Nucleus accumbens (tissue), 56 donors: ENCODE results near the gene SPTBN4.
"Not testable (repeated sequence)": the region's sequence is repeated elsewhere in the genome, so short reads cannot be mapped to it uniquely, and the experiment has no call there.

ENCODE experiments used
- DNase-seq, 56 donors: peaks; one replicate each; lab custom pipeline; 2025; lab: John Stamatoyannopoulos, UW

Gene SPTBN4

DNA sequence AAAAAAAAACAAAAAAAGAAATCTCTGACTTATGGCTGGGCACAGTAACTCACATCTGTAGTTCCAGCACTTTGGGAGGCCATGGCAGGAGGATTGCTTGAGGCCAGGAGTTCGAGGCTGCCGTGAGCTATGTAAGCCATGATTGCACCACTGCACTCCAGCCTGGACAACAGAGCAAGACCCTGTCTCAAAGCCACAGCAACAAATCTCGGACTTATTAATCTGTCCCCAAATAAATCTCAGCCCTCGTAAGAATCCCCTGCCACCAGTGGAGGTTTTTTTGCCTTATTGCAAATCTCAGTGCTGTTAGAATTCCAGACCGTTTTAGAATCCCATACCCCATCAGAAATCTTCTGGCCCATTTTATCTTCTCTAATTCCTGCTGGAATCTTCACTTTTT is 114.7 kb downstream of the SPTBN4 start:
- DNase-seq: no peak

DNA sequence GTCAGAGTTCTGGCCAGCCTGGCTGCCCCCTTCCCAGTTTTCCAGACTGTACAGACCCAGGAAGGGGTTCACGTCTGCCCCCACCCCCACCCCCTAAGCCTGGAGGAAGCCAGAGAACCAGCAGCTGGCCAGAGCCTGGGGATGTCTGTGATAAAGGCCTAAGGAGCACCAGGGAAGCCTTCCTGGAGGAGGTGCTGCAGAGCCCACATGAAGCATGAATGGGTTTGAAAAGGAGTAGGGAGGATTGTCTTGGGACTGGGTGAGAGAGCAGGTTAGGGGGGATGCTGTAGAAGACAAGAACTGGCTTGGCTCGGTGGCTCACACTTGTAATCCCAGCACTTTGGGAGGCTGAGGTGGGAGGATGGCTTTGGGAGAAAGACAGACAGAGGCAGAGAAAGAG is 115.7 kb downstream of the SPTBN4 start:
- DNase-seq: no peak

DNA sequence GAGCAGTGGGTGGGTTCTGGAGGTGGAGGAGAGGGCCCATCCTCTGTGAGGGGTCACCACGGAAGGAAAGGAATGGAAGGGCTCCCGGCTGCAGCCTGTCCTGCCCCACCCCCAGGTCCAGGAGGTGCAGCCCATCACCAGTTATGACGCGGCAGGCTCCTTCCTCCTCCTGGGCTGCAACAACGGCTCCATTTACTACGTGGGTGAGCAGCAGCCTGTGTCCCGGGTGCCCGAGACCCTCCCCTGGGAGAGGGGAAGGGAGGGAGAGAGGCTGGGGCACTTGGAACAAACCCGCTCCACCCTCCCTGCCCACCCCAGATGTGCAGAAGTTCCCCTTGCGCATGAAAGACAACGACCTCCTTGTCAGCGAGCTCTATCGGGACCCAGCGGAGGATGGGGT is 116.5 kb downstream of the SPTBN4 start:
- DNase-seq: peak in 3 of 56 donors; percentile 10 to 19 (median 12)

DNA sequence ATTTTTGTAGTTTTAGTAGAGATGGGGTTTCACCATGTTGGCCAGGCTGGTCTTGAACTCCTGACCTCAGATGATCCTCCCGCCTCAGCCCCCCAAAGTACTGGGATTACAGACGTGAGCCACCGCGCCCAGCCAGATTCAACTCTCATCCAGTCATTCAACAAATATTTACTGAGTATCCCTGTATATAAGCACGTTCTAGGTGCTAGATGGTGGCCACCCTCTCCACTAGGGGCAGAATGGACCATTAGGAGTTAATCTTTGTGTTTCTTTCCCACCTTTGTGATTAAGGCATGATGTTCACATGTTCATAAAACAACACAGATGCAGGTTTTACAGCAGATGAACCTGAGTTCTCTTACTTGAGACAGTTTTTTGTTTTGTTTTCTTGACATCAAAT is 117.2 kb downstream of the SPTBN4 start:
- DNase-seq: no peak

DNA sequence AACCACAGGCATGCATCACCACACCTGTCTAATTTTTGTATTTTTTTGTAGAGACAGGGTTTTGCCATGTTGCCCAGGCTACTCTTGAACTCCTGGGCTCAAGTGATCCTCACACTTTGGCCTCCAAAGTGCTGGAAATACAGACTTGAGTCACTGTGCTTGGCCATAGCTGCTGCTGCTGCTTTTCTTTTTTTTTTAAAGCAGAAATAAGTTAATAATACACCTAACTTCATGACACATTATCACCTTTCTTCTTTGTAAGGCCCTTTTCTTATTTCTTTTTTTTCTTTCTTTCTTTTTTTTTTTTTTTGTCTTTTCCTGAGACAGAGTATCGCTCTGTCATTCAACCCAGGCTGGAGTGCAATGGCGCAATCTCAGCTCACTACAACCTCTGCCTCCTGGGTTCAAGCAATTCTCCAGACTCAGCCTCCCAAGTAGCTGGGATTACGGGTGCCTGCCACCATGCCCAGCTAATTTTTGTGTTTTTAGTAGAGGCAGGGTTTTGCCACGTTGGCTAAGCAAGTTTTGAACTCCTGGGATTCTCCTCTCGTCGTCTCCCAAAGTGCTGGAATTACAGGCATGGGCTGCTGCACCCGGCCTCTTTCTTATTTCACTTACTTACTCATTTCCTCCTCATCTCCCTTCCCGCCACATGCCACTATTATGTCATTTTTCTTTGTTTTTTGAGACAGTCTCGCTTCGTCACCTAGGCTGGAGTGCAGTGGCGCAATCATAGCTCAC is 118.6 kb downstream of the SPTBN4 start:
- DNase-seq: no peak

DNA sequence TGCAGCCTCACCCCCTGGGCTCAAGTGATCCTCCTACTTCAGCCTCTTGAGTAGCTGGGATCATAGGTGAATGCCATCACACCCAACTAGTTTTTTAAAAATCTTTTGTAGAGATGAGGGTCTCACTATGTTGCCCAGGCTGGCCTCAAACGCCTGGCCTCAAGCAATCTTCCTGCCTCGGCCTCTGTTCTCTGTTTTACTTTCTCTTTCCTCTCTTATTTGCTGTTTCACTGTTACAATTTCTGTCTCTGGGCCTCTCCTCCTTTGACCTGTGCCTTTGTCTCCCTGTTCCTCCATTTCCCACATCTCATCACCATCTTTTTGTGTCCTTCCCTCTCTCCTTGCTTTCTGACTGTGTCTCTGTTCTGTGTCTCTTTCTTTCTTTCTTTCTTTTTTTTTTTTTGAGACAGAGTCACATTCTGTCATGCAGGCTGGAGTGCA is 119.2 kb downstream of the SPTBN4 start:
- DNase-seq: no peak

DNA sequence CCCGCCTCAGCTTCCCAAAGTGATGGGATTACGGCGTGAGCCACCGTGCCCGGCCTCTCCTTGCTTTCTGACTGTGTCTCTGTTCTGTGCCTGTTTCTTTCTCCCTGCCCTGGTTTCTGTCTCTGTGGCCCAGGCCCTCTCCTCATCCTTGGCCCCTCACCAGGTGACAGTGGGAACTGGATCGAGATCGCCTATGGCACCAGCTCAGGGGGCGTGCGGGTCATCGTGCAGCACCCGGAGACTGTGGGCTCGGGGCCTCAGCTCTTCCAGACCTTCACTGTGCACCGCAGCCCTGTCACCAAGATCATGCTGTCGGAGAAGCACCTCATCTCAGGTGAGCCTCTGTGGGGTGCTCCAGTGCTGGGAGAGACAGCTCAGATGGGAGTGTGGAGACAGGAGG is 119.8 kb downstream of the SPTBN4 start:
- DNase-seq: no peak

DNA sequence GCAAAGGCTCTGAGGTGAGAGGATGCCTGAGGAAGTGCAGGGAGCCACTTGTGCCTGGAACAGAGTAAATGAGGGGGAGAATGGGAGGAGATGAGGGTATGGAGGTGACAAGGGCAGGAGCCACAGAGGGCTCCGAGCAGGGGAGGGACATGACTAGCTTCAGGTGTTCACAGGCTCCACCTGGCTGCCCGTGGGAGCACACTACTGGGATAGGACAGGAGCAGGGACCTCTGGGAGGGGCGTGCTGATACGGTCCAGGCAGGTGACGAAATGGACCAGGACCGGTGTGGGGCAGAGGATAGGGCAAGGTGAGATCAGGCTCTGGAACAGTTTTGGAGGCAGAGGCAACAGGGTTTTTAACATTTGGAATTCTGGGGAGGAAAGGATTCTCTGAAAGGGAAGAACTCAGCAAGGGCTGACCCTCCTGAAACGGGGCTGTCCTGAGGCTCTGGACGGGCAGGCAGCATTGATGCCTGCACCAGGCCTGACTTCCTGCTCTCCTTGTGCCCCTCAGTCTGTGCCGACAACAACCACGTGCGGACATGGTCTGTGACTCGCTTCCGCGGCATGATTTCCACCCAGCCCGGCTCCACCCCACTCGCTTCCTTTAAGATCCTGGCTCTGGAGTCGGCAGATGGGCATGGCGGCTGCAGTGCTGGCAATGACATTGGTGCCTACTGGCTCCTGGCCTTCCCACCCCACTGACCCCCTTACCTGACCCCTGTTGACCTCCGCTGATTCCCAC is 121.5 kb downstream of the SPTBN4 start:
- no peak for DNase-seq

DNA sequence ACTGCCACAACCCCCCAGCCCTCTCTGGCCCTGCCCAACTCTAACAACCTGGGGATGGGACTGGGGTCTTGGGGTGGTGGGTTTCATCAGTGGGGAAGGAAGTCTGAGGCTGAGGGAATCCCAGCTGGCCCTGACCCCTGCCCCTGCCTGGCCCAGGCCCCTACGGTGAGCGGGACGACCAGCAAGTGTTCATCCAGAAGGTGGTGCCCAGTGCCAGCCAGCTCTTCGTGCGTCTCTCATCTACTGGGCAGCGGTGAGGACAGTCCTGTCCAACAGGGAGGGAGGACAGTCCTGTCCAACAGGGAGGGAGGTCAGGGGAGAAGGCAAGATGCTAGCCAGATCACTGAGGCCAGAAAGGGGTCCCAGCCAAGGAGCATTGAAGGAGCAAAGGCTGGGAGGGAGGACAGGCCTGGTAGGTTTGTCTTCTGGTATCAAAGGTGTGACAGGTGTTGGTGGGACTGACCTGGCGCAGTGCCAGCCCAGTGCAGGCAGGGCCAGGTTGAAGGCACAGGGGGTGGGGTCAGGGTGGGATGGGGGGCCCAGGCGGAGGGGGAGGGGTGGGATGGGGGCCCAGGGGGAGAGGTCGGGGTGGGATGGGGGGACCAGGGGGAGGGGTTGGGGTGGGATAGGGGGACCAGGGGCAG is 122.2 kb downstream of the SPTBN4 start:
- no peak for DNase-seq

DNA sequence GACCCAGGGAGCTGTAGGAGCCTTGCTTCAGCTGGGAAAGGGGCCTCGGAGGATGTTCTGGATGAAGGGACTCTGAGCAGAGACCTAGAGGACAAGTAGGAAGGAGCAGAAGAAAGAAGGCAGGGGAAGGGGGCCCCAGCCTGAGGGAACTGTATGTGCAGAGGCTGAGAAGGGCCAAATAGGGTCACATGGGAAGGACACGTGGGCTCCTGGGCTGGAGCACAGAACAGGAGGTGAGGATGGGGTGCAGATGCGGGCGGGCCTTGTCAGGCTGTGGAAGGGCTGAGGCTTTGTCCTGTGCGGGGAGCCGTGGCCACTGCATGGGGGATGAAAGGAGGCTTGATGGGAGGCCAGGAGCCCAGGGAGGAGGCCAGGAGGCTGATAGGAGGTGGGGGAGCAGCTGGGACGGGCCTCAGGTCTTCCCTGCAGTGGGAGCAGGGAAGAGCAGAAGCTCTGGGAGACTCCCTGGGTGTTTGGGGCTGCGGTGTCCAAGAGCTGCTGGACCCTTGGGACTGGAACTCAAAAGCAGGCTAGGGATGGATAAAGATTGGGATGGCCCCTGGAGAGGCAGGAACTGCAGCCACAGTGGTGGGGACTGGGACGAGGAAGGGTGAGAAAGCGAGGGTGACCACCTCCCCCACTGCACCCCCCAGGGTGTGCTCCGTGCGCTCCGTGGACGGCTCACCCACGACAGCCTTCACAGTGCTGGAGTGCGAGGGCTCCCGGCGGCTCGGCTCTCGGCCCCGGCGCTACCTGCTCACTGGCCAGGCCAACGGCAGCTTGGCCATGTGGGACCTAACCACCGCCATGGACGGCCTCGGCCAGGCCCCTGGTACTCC is 123.0 kb downstream of the SPTBN4 start:
- no peak for DNase-seq

DNA sequence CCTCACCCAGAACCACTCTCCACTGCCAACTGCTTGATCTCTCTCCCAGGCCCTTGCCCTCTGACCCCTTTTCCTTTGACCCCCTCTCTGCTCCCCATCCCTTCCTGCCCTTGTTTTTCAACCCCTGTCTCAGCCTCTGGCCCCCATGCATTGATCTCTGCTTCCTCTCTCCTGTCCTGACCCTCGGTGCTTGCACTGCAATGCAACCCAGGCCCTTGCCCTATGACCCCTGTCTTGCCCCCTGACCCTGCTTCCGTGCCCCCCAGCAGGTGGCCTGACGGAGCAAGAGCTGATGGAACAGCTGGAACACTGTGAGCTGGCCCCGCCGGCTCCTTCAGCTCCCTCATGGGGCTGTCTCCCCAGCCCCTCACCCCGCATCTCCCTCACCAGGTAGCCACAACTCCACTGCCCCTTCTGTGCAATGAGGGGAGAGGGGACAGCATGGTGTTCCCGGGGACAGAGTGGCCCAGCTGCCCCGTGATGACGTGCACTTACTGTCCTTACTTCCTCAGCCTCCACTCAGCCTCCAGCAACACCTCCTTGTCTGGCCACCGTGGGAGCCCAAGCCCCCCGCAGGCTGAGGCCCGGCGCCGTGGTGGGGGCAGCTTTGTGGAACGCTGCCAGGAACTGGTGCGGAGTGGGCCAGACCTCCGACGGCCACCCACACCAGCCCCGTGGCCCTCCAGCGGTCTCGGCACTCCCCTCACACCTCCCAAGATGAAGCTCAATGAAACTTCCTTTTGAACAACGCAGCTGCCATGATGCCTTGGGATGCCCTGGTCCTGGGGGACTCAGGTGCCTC is 123.9 kb downstream of the SPTBN4 start:
- DNase-seq: no peak

DNA sequence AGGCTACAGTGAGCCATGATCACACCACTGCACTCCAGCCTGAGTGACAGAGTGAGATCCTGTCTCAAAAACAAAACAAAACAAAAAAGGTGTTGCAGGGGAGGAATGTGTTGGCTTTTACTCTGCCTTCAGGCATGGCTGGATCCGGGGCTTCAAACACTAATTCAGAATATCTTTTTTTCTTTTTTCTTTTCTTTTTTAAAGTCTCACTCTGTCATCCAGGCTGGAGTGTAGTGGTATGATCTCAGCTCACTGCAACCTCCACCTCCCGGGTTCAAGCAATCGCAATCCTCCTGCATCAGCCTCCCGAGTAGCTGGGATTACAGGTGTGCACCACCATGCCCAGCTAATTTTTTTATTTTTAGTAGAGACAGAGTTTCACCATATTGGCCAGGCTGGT is 124.9 kb downstream of the SPTBN4 start:
- DNase-seq: not testable (repeated sequence)

DNA sequence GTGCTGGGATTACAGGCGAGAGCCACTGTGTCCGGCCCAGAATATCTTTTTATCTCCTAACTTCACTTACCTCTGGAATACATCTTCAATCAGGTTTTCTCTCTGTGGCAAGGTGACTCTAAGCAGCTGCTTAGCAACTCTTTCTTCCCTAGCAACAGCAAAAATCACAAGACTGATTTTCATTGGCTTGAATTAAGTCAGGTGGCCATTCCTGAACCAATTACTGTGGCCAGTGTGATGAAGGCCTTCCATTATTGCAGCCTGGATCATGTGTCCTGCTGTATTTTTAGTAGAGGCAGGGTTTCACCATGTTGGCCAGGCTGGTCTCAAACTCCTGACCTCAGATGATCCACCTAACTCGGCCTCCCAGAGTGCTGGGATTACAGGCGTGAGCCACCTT is 125.4 kb downstream of the SPTBN4 start:
- DNase-seq: peak in 16 of 56 donors; percentile 8 to 60 (median 26)

DNA sequence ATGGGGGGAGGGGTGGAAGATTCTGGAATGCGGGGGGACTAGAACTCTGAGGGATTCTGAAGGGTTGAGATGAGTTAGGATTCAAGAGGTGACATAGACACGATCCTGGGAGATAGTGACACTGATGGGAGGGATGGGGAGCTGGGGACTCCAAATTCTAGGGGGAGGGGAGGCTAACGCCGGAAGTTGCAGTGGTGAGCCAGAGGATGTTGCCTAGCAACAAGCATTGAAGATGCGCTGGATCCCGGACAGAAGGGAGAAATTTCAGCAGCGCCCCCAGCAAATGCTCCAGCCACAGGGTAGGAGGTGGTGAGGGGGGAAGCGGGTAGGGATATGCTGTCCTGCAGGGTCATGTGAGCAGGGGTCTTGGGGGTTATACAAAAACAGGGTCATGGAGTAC is 127.5 kb downstream of the SPTBN4 start:
- DNase-seq: peak in 19 of 56 donors; percentile 18 to 68 (median 33)

DNA sequence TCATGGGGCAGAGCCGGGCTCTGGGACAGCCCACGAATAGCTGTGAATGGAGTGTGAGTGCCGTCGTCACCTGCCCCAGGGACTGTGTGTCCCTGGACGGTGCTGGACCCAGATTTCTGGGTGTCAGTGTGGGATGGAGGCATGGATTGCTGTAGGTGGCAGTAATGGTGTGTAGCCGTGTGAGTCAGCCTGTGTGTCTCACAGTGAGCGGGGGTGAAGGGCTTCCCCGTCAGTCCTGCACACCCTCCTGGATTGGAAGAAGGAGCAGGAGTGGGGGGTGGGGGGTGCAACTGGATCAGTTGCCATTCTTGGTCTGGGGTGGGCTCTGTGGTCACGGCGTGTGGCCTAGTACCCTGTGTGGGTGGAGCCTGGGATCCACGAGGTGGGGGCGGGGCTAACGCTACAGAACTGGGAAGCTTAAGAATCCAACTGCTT is 127.9 kb downstream of the SPTBN4 start:
- peak in 31 of 56 donors; percentile 10 to 76 (median 34) for DNase-seq

DNA sequence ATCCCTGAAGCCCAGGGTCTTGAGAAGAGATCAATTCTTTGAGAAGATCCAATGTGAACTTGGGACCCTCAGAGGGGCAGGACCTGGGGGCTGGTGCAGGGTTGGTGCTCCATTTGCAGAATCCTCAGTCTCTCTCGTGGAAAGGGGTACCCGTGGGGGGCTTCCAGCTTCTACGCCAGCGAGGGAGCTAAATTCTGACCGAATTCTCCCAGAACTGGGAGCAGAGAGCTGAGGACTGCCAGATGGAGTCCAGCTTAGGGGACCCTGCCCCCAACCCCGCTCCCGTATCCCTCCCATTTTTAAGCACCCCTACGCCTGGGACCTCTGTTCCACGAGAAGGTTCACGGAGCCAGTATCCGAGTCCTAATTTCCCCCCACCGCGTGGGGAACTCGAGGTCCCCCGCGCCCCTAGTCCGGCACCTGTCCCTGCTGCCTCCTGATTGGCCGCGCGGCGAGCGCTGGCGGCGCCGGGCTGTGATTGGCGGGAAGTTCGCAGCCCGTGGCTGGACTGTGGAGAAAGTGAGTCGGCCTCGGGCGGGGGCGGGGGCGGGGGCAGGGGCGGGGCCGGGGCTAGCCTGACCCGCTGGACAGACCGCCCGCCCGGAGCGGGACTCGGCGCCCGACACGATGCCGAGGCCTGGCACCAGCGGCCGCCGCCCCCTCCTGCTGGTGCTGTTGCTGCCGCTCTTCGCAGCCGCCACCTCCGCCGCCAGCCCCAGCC is 130.0 kb downstream of the SPTBN4 start:
- peak in 6 of 56 donors; percentile 15 to 54 (median 32) for DNase-seq

DNA sequence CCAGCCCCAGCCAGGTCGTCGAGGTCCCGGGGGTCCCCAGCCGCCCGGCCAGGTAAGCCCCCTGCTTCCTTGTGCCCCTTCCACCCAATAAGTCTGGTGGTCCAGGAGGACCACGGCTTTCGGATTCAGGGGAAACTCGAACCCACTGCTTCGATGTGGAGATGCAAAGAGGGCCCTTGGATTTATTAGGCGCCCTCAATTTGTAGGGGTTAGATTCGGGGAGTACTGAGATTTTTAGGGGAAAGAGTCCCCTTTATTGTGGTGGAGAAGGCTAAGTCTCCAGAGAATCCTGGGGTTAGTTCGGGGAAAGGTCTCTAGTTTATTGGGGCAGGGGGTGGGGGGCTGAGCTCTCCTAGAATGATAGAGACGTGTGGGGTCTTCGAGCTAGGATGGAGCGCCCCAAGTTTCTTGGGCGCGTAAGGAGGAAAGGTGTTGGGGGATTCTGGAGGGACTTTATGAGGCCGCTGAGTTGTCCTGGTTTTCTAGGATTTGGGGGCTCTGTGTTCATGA is 130.6 kb downstream of the SPTBN4 start:
- no peak for DNase-seq

DNA sequence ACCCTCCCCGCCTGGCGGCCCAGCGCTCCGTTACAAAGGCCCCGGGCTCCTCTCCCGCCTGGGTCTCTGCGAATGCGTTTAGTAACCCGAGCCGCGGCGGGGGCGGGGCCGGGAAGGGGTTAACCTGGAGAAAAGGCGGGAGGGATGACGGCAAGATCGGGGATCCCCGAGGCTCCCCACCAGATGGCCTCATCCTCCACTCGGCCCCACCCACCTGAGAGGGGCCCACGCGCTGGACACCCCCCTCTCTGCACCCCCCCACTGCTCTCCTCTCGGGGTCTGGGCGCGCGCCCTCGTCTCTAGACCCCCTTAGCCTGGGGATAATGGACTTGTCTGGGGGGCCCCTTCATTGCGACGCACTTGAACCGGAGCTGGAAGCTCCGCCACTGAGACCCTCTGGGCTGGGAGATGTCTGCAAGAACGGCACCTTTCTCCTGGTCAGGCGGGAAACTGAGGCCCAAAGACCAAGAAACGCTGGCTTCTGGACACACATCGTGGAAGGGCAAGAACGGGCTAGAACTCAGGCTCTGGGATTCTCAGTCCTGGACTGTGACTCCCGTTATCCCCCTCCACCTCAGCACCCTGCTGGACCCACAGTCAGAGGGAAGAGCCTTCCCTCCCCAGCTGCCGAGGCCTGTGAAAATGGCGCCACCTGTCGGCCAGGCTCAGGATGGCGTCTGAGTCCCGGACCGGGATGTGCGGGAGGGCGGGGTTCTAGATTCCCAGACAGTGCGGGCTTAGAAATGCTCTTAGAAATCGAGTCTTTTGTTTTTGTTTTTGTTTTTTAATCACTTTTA is 131.5 kb downstream of the SPTBN4 start:
- peak in 51 of 56 donors; percentile 21 to 91 (median 67) for DNase-seq
